Thyroid gland (tissue), 4 donors: Measurements from ENCODE around the gene DNM3.

Experiments used
- POLR2A ChIP-seq, 2 donors: fragments of 450-650 bp; IDR thresholded peaks; one replicate each; pipeline ENCODE4 v1.6.1; 2017; ENCODE audit warnings: antibody characterized with exemption in 2 of 2, mild to moderate bottlenecking in 2 of 2, moderate library complexity in 1 of 2
- TF ChIP-seq, protein P1 (sequence below), 6 experiments: fragments of 200-600 bp in 3 of 6; fragments of 450-650 bp in 3 of 6; sonication (generic) in 3 of 6; IDR thresholded peaks; one replicate each; pipeline ENCODE4 v1.5.1; 2016 to 2019; ENCODE audit warnings: antibody characterized with exemption in 6 of 6, mild to moderate bottlenecking in 2 of 6, inconsistent platforms in 1 of 6, moderate library complexity in 1 of 6

DNA sequence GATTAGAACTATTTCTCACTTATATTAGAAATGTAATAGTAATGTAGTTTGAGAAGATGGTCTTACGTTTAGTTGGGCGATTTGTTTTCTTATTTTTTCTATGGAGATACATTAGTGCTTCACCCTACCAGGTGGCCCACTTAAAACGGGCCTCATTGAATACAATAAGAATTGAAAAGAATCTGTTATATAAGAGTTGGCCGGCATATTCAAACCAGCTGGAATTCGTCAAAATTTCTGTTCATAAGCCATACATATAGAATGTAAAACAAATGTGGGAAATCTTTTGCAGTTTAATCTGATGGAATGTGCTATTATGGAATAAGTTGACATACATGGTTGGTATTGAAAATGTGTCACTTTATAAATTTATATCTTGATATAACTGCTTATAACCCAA lies 482.8 kb downstream of the DNM3 start:
- no peak for TF ChIP-seq POLR2A (IDR thresholded peaks at IDR 0.05)
- TF ChIP-seq, protein P1, sequence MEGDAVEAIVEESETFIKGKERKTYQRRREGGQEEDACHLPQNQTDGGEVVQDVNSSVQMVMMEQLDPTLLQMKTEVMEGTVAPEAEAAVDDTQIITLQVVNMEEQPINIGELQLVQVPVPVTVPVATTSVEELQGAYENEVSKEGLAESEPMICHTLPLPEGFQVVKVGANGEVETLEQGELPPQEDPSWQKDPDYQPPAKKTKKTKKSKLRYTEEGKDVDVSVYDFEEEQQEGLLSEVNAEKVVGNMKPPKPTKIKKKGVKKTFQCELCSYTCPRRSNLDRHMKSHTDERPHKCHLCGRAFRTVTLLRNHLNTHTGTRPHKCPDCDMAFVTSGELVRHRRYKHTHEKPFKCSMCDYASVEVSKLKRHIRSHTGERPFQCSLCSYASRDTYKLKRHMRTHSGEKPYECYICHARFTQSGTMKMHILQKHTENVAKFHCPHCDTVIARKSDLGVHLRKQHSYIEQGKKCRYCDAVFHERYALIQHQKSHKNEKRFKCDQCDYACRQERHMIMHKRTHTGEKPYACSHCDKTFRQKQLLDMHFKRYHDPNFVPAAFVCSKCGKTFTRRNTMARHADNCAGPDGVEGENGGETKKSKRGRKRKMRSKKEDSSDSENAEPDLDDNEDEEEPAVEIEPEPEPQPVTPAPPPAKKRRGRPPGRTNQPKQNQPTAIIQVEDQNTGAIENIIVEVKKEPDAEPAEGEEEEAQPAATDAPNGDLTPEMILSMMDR (IDR thresholded peaks at IDR 0.05) = no peak
